ACHN (cell line): ENCODE measurements around the gene C17orf50.
A peak's percentile ranks its signal among the peaks of the same experiment; 100 is the strongest.

Experiments
- DNase-seq: peaks from one replicate; pipeline ENCODE4 v3.0.0-alpha.2; 2015
- in situ Hi-C: cut with HindIII; loops from 2 replicates; pipeline ENCODE4 v1.10.0; 2017; ENCODE audit warnings: low sequenced_read_pairs, low pct_ligation_motif_present, low pct_unique_long_range_greater_than_20kb

Gene C17orf50

DNA sequence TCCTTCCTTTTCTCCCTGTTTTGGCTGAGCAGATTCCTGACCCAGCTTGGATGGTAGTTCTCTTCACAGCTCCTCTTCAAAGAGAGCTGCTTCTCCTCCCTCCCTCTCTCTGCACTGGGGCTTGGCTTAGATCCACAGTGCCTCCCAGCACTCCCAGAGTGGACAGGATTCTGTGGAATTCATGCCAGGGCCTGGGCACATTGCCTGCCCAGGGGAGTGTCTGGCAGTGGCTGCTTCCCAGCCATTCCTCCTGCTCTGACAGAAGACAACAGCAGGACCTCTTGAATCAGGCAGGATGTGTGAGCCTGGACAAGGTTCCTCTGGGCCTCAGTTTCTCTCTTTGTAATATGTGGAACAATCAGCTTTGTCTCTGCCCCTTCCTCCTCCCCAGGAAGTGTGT, 39.3 kb downstream of the C17orf50 start:
- in situ Hi-C loops: no loop called here
- DNase-seq: peak; percentile 83

DNA sequence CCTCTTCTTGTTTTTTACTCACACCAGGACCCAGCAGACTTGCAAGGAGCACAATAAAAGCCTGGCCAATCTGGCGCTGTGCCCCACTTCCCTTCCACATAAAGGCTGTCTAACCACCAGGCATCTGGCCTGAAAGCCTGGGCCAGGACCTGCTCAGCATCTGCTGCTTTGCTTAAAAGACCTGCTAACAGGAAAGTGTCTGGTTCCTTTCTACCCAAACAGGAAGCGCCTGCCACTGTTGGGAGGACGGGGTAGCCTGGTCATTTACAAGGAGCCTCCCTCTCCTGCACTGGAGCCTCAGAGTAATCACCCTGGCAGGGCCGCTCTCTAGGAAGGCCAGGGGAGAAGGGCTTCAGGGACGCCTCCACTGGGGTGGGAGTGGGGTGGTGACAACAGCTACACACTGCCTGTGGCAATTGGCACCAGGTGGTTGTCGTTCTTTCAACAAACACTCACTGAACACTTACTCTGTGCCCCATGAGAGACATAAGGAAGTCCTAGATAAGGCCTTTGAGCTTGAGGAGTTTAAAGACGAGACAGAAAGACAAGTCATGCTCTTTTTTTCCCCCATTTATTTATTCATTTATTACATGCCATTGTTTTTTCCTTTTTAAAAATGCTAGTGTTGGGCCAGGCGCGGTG, 41.0 kb downstream of the C17orf50 start:
- DNase-seq: no peak
- in situ Hi-C loops: no loop called here

DNA sequence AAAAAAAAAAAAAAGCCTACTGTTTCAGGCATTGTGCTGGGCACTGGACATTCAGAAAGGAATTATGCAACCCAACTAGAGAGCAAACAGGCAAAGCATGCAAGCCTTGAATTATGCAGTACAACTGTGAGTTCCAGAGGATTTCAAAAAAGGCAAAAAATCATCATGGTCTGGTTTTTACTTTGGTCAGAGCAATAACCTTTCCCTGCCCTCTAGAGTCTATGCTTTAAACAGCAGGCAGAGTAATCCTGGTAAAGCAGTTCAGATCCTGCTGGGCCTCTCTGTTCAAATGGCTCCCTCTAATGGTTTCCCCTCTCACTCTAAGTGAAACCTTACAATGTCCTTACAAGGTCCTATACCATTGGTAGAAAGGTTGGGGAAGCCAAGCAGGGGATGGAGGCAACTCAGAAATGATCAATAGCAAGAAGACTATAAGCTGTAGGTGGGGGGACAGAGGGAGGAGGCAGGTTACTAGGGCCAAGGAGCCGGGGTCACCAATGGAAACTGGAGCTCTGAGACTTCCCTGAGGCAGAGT, 44.0 kb downstream of the C17orf50 start:
- in situ Hi-C loops: no loop called here
- DNase-seq: peak; percentile 94

DNA sequence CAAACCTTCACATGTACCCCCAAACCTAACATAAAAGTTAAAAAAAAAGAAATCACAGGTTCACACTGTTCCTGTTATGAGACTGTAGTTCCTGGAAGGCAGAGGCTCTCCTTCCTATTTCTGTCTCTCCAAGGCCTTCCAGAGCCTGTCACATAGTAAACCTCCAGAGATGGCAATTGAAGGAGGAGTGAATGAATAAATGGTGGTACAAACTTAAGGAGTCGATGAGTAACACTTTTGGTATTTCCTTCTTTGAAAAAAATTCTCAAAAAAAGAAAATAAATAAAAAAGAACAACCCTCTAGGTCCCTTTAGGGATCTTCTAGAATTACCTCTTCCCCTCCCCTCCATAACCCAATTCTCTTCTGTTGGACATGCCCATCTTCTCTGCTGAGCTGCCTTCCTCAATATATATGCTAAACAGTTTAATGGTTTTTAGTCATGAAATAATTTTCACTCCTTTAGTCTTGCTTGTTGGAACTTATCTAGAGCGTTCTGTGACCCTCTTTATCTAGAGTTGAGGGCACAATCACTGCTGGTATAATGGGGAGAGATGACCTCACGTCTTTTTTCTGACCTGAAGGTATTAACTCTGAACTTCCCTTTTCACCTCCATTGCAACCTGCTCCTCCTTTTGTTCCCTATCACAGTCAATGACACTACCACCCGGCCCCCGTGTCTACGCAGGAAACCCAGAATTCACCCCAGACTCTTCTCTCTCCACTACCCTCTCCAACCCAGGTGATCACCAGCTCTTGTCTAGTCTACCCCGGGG, 46.9 kb downstream of the C17orf50 start:
- in situ Hi-C loops: no loop called here
- peak; percentile 57 for DNase-seq

DNA sequence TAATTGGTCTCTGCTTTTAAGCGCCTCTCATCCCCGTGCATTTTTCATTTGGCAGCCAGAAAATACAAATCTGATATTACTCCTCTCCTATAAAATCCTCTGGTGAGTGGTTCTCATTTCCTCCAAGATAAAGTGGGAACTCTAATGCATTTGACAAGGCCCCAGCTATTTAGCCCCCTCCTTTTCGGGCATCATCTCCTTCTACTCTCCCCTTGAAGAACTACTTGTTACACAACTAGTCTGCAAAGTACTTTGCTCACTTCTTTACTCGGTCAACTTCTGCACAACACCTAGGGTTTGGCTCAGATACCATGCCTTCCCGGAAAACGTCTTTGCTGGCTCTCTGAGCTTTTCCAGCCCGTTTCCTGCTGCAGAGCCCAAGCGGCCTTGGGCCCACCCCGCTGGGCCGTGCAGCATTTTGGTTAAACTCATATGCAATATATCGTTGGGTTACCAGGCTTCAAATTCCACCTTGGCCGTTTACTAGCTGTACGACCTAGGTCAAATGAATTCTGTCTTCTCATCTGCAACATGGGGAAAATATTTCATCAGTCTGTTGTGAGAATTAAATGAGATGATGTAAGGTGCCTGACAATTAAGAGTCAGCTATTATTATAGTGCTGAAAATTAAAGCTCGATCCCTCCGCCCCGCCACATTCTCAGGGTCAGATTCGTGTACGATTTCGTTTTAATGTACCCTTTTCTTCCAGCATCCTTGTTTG, 47.7 kb downstream of the C17orf50 start:
- in situ Hi-C loops: no loop called here
- DNase-seq: no peak

DNA sequence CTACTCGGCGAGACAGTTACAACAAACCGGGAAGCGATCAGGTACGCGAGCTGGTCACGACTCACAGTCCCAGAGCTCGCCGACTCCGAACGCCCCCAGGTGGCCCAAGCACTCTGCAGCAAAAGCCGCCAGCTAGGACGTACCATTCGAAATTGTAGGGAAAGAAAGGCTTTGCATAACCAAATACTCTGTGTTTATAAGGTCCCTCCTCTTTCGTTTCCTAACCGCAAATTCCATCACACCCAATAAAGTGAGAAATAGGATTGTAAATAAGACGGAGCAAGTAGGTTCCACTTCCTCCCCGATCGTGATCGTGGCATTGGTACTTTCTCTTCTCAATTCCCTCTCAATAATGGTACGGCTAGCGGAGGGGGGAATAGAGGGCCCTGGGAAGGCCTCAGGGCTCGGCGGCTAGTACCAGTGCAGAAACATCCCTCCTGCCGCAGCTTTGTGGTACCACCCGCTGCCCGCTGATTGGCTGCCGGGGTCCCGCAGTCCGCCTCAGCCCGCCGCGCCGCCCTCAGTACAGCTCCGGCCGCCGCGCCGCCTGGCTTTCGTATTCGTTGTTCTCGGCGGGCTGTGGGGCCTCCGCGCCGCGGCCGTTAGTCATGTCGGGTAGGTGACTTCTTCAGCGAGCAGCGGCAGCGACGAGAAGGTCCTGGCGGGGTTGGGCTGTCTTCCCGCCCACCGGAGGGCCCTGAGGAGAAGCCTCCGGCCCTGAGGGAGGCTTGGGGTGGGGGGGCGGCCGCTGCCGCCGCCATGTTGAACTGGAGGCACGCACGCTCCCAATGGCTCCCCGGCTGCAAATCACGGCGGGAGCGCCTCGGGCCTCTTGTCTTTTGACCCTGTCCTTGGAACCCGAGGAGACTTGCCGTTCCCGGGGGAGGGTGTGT, 48.5 kb downstream of the C17orf50 start, which contains the start of gene TAF15:
Gene TAF15, plus strand, starts transcription at position 523 of the 893 bp plus-strand sequence. Its CDS starts 86 bp downstream, at position 609.
- in situ Hi-C loops: no loop called here
- DNase-seq: peak; percentile 99

DNA sequence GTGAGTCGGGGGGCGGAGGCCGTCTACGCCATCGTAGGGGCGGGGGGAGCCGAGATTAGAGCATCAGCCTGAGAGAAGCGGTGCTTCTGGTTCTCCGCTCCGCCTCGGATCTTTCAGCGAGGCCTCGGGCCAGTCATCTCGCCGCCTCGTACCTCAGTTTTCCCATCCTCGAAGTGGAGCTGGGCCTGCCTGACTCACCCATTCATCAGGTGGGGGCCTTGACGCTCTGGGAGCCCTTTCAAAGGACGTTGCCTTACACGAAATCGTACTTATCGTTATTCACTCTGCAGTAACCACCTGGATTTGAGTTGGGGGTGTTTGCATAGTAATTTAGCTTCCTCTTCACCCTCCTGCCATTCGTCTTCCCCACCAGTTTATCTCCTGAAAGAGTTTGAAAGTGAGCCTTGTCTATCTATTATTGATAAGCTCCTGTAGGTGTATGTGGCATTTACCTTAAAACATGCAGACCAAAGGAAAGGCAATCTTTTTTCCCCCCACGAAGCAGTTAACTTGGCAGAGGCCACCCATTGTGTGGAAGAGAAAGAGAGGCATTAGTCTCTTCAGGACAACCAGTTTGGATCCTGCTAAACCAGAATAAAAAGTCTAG, 49.3 kb downstream of the C17orf50 start:
- DNase-seq: peak; percentile 37
- in situ Hi-C loops: no loop called here

DNA sequence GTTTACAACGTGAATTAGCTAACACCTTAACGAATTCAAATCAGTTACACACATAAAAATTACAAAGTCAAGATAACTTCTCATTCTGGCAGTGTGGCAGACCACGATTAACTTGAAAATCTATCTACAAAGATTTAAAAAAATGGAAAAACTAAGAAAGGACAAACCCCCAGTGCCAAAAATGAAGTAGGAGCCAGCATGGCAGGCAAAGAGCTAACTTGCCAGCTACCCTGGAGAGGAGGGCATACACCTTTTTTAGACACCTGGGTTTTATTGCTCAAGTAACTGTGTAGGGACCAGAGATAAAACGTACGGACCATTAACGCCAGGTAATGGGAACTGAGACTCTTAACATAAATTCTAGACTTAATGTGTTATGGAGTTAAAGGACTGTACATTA, 51.1 kb downstream of the C17orf50 start:
- in situ Hi-C loops: no loop called here
- DNase-seq: no peak

DNA sequence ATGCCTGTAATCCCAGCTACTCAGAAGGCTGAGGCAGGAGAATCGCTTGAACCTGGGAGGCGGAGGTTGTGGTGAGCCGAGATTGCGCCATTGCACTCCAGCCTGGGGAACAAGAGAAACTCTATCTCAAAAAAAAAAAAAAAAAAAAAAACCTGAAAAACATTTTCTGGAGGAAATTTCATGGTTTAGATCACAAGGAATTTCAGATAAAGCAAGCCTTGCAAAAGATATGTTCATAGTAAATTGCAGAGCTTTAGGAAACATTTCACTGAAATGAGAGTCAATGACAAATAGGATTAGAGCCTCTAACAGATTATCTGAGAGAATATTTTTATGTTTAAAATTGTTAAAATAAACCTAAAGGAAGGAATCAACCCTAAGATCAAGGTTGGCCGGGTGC, 51.8 kb downstream of the C17orf50 start:
- in situ Hi-C loops: no loop called here
- no peak for DNase-seq
